ENCODE results near the gene RLF.
A peak's percentile ranks its signal among the peaks of the same experiment; 100 is the strongest.

Gene RLF

DNA sequence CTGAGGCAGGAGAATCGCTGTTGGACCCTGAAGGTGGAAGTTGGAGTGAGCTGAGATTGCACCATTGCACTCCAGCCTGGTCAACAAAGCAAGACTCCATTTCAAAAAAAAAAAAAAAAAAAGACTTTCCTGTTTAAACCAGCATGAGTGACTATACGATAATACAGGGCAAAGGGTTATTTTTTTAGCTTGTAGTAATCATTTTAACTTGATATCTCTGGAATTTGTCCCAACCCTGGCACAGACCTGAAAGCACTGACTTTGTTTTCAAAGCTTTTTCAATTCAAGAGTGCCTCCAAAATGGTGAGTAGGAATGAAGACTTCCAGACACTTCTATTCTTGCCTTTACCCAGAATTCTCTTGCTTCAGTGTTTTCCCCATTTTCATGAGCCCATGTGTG lies 82.2 kb downstream of the RLF start:
- no peak for DNase-seq (ENCODE audit: low spot score)

DNA sequence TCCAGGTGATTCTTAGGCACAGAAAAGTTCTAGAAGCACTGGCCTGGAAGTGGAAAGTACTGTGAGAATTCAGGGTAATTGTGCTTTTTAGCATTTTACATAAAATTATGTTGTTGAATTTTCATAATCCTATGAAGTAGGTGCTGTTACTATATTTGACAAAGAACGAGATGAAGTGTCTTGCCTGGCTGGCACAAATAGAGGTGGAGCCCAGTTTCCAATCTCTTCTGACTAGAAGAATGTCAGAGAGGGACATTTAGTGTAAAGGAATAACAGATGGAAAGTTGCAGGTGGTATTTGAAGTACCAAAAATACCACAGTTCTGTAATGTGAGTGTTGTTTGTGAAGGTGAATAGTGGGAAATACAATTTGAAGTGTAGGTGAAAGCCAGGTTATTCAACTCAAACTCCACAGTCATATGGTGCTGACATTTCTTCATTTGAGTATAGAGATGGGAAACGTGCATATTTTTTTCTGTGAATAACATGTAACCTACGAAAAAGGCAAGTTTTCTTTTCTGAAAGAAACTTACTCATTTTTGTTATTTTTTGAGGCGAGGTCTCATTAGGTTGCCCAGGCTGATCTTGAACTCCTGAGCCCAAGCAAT lies 83.1 kb downstream of the RLF start:
- DNase-seq (ENCODE audit: low spot score) = no peak

DNA sequence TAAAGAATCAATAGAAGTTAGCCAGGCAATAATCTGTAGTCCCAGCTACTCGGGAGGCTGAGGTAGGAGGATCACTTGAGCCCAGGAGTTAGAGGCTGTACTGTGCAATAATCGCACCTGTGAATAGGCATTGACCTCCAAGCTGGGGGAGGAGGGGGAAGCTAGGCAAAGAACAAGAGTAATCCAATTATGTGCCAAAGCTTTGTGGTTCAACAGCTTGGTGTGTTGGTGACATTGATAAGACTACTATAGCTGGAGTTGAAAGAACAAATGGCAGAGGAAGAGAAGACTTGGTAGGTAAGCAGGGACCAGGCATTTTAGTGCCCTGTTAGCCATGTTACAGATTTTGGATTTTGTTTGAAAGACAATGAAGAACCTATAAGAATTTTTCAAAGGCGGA lies 84.5 kb downstream of the RLF start:
- DNase-seq (ENCODE audit: low spot score) = no peak

DNA sequence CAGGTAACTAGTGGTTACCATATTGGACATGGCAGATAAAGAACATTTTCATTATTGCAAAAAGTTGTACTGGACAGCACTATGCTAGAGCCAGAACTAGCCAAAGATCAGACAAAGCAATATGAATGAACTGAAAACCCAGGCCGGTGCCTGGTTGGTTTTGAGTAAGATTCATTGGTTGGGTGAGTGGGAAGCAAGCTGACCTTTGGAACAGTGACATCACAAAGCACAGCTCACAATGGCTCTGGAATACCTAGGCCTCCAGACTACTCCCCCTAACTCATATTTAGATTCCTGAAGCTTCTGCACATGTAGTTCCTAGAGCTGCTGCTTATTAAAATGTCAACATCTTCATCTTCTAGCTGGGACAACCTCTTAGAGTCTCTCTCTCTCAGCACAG lies 86.5 kb downstream of the RLF start, which contains the start of gene TMCO2:
TSS of gene TMCO2 (plus strand) at position 283 of the 400 bp plus-strand sequence. CDS start at position 340, 57 bp downstream.
- DNase-seq (ENCODE audit: low spot score) = no peak

DNA sequence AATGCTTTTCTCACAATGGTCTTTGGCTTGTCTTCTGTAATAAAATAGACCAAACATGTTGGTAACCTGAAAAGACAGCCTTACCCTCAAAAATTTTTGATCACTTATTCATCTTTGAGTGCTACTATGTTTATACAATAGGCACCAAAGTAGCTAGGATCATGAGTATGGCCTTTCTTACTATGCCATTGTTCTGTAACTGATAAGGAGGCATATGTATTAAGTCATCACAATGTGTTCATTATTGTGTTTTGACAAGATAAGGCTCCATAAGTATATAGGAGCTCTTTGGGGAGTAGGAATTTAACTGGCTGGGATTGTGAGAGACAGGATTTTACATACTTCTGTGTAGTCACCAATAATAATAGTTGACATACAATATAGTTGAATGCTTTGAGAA lies 87.2 kb downstream of the RLF start:
- no peak for DNase-seq (ENCODE audit: low spot score)

DNA sequence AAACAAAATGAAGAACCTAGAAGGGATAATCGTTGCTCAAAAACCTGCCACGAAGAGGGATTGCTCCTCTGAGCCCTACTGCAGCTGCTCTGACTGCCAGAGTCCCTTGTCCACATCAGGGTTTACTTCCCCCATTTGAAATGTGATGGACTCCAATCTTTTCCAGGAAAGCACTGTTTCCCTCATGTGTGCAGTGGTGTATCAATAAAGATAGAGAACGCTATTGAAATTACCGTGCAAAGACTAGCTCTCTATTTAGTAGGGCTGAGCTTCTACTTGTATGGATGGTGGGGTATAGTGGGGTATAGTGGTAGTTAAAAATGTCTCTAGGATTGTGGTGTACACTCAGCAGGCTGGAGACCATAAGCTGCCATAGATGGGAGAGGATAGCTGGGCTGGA lies 90.3 kb downstream of the RLF start:
- no peak for DNase-seq (ENCODE audit: low spot score)

DNA sequence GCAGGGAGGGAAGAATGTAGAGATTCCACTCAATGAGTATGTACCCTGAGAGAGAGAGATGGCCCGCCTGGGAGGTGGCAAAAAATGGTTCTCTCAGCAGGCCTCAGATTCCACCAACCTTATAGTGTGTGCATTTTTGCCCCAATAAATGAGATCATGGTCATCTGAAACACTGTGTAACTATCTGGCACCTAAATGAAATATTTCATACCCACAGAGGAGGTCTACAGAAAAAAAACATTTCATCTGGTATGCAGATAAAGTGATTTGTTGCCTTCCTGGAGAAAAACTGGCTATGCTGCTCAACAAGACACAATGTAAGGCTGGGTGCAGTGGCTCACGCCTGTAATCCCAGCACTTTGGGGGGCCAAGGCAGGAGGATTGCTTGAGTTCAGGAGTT lies 91.4 kb downstream of the RLF start:
- DNase-seq (ENCODE audit: low spot score) = no peak

DNA sequence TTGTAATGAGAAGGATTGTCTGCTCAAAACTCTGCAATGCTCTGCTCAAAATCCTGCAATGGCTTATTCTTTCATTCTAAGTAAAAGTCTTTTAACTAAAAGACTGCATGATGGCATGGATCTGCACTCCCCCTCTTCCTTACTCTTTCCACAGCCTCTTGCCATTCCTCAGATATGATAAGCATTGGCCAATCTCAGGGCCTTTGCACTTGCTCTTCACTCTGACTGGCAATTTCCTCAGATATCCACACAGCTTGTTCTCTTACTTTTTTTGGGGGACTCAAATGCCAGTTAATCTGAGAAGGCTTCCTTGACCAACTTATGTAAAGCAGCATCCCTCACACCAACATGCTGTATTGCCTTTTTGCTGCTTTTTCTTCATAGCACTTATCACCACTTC lies 94.0 kb downstream of the RLF start:
- DNase-seq (ENCODE audit: low spot score) = no peak

DNA sequence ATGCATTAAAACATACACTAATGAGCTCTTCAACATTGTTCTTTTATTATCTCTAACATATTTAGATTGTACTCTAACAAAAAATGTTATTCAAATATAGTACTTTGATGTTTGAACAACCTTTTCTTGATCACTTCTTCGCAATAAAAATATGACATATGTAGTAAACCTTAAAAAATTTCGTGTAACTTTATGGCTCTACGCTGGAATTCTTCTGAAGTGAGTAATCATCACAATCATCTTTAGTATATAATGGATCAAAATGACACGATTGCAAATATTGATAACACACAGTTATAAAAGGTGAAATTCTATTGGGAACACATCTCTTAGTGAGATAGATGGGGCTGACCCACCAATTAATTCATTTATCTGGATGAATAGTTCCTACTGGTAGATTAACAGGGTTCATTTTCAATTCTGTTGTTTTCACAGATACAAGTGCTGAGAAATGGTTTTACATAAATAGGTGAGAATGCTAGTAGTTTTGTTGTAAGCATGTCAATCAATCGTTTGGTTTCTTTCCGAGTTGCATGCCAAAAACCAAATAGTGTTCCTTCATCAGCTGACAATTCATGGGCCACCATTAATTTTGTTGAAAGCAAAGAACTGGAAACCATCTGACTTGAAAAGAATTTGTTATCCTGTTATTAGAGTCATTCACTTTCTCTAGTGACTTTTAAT lies 95.4 kb downstream of the RLF start:
- DNase-seq (ENCODE audit: low spot score) = no peak

DNA sequence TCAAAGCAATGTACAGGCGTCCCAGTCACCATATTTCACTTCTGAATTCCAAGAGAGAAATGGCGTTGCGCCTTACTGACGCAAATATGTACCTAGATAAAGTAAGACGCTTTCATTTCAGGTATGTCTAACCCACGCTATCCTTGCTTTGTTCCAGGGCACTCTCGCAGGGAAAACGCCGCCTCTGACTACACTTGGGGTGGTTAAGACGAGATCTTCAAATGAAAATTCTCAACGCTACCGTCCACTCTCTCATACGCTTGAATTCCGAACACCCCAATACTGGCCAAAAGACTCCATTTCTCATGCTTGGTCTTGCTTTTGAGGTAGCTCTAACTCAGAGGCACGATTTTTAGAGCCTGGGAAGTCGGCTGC lies 96.1 kb downstream of the RLF start:
- no peak for DNase-seq (ENCODE audit: low spot score)

DNA sequence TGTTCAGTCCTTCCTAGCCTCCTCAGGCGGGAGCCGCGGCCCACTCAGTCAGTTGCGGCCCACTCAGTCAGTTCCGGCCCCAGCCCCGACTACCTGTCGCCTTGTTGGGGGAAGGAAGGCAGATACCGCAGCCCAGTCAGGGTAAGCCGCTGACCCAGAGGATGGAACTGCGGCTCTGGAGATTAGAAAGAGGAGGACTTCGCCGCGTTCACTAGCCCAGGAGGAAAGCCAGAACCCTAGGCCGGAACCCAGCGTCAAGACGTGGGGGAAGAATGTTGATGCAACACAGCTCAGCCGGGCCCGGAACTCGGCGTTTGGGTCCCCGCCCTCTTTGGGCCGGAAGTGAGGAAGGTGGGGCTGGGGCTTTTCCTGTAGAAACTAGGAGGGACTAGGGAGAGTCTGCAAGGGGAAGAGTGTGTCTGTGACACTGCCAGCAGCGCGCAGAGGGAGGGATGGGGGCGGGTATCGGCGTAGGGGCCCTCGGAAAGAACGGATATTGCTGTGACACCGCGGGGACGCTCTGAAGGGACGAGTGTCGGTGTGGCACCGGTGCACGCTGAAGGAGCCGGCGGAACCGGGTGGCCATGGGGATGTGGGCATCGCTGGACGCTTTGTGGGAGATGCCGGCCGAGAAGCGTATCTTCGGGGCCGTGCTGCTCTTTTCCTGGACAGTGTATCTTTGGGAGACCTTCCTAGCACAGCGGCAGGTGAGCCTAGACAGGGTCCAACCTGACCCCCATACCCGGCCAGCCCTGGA lies 96.7 kb downstream of the RLF start, which contains the start of gene ZMPSTE24:
TSS of gene ZMPSTE24 (plus strand) at position 549 of the 757 bp plus-strand sequence. CDS start at position 585, 36 bp downstream.
- DNase-seq (ENCODE audit: low spot score) = peak; percentile 96

DNA sequence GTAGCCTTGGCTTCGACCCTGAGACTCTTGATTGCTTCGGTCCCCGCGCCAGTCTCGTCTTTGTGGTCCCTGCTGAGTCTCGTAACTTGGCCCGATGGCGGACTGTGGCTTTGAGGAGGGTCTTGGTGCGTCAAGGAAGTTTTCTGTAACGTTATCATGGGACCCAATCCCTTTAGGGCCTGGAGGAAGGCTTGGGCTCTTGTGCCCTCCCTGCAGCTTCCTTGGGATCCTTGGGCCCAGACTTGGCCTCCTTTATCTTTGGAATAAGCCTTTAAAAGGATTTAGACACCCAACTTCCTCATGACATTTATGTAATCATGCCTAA lies 97.2 kb downstream of the RLF start:
- no peak for DNase-seq (ENCODE audit: low spot score)

DNA sequence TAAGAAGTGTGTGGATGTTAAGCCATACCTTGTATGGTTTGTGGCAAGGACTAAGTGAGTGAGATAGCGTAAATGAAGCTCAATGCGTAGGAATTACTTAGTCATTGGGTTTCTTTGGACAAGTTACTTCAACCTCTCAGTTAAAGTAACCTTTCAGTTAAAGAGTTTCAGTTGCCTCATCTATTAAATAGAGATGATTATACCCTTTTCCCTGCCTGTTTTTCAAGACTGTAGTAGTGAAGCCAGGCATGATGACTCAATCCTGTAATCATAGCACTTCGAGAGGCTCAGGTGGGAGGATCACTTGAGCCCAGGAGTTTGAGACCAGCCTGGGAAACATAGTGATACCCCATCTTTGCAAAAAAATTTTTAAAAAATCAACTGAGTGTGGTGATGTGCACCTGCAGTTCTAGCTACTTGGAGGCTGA lies 103.2 kb downstream of the RLF start:
- no peak for DNase-seq (ENCODE audit: low spot score)

DNA sequence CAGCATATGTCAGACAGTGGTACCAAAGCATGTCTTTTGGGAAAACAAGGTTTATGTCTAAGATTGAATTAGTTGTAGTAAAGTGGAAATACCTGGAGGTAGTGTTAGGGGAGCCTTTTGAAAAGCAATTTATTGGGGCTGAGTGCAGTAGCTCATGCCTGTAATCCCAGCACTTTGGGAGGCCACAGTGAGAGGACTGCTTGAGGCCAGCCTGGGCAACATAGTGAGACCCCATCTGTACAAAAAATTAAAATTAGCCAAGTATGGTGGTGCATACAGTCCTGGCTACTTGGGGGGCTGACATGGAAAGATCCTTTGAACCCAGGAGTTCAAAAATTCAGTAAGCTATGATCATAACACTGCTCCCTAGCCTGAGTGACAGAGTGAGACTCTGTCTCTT lies 104.1 kb downstream of the RLF start:
- no peak for DNase-seq (ENCODE audit: low spot score)

DNA sequence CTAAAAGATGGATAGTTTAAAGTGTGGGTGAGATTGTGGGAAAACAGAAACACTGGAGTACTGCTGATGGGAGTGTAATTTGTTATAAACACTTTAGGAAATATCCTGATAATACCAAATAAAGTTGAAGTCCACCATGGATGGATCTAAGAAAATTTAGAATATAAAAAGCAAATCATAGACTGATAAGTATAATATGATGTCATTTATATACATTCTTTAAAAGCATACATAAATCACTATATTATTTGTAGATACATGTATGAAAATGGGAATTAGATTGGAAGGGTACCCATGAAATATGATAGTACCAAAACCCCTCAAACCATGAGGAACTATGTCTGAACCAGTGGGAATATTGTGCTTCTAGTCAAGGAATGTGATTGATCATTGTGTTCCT lies 104.7 kb downstream of the RLF start:
- DNase-seq (ENCODE audit: low spot score) = no peak

DNA sequence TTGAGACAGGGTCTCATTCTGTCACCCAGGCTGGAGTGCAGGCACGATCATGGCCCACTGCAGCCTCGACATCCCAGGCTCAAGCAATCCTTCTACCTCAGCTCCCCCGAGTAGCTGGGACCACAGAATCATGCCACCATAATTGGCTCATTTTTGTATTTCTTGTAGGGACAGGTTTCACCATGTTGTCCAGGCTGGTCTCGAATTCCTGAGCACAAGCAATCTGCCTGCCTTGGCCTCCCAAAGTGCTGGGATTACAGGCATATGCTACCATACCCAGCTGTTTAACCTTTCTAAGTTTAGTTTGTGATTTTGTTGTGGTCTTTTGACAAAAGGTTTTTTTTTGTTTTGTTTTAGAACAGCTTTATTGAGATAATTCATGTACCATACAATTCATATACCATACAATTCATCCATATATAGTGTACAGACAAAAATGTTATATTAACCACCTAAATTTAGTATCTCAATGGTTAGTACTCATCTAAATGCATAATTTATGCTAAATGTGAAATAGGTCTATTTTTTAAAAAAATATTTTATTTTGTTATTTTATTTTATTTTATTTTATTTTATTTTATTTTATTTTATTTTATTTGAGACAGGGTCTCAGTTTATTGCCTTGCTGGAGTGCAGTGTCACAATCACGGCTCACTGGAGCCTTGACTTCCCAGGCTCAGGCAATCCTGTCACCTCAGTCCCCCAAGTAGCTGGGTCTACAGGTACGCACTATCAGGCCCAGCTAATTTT lies 105.8 kb downstream of the RLF start:
- DNase-seq (ENCODE audit: low spot score) = no peak

DNA sequence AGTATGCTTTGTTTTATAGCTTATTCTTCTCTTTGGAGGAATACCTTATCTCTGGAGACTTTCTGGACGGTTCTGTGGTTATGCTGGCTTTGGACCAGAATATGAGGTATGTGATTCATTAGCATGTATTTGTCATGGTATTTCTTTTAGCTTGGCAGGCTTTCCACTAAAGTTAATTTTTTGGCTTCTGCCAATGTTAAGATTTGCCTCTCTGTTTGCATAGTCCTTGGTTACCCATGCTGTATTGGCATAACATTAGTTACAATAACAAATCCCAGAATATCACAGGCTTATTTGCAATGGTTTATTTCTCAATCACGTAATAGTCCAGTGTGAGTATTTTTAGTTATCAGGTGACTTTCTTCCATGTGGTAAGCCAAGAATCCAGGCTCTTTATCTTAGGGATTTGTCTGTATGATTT lies 106.6 kb downstream of the RLF start:
- DNase-seq (ENCODE audit: low spot score) = peak; percentile 18

DNA sequence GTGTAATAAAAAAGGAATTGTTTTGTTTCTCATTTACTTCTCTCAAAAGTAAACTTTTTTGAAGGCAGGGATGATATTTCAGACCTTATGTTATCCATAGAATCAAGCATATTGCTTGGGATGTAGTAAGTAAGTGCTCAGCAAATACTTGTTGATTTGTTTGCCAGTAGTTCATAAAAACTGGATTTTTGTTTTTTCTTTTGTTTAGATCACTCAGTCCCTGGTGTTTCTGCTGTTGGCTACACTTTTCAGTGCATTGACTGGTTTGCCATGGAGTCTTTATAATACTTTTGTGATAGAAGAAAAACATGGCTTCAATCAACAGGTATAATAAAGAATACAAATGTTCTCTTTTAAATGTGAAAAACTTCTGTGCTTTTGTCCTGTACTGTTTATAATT lies 107.0 kb downstream of the RLF start:
- no peak for DNase-seq (ENCODE audit: low spot score)

DNA sequence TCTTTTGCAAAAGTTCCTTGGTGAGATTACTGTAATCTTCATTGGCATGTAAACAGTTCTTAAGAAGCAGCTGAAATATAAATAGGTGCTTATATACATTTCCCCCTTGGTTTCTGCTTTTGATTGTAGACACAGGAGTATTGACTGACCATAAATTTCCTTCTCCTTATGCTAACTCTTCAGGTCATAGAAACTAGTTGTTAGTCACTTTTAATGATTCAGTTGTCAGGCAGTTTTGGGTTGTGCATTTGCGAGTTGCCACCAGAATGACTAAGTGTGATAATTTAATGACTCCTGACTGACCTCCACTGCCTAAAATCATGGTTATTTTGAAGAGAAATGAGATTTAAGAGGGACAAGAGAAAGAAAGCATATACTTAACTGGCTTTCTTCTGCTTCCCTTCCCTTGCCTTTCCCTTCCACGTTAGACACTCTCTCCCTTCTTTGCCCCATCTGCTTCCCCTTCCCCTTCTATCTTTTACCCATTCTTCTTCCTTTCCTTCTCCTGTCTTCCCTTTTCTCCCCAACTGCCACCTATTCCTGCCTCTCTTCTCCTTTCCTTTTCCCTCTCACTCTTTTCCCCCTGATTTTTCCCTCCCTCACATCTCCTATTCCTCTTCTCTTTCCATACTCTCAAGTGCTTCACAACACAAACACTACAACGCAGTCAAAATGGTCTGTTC lies 109.1 kb downstream of the RLF start:
- no peak for DNase-seq (ENCODE audit: low spot score)

DNA sequence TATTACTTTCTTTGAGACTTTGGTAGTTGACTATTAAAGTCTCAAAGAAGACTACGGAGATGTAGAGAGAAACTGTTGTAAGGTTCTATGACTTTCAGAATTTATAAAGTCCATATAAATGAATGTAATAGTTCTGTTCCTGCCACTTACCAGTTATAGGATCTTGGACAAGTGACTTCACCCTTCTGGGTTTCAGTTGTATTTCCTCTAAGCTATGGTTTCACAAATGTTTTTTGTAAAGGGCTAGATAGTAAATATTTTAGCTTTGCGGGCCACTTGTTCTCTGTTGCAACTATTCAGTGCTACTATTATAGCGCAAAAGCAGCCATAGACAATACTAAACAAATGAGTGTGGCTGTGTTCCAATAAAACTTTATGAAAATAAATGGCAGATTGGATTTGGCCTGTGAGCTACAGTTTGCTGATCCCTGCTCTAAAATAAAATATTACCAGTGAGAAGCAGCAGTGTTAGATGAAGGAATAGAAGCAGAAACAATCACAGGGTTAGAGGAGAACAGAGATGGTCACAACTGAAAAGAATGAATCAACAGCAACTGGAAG lies 111.5 kb downstream of the RLF start:
- DNase-seq (ENCODE audit: low spot score) = no peak

DNA sequence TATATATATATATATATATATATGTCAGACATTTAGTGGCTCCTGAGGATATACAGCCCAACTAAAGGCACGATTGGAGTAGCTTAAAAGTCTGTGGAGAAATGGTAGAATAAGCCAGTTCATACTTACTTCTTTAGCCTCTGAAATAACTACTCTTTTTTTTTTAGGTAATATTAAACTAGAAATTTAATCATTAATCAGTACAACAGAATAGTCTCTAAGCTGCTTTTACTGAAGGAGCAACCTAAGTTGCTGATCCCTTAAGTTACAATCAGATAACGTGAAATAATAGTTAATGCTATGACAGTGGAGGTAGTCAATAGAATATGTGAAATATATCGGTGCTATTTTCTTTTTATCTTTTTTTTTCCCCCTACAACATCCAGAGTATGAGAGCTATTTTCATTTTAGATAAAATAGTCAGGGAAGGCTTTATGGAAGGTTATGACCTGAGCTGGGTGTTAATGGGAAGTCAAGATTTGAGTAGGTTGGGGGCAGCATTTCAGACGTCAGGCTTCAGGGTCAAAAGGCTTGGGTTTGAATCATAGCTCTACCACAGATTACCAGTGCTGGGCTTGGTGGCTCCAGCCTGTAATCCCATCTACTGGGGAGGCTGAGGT lies 112.5 kb downstream of the RLF start:
- no peak for DNase-seq (ENCODE audit: low spot score)
